Spleen (tissue), 11 donors: ENCODE data around the gene FNDC3A. TPM values are rescaled to one million over a fixed set of nuclear protein-coding genes. Genes with fewer than 3 reads are reported as not detected.
"Not testable (repeated sequence)": the region's sequence is repeated elsewhere in the genome, so short reads cannot be mapped to it uniquely, and the experiment has no call there.

ENCODE experiments used
- DNase-seq: peaks from one replicate; pipeline ENCODE4 v3.0.0-alpha.2; 2020
- H3K27ac ChIP-seq, 8 donors: fragments of 200-600 bp; sonication (generic) in 7 of 8; 1 replicate in 4 of 8; 2 replicates in 4 of 8; pipeline versions ENCODE4 v1.5.0 to v1.8.0; 2016 to 2021; ENCODE audit warnings: inconsistent platforms in 4 of 8, mild to moderate bottlenecking in 4 of 8, moderate library complexity in 1 of 8
- H3K27me3 ChIP-seq, 7 donors: fragments of 200-600 bp; sonication (generic) in 6 of 7; replicated peaks in 1 of 7; 1 replicate in 4 of 7; 2 replicates in 3 of 7; pipeline versions ENCODE4 v1.5.0 to v1.8.0; 2016 to 2021; ENCODE audit warnings: inconsistent platforms in 3 of 7, mild to moderate bottlenecking in 1 of 7
- H3K36me3 ChIP-seq, 6 donors: fragments of 200-600 bp; sonication (generic) in 5 of 6; 1 replicate in 4 of 6; 2 replicates in 2 of 6; pipeline versions ENCODE4 v1.5.0 to v1.8.0; 2016 to 2021; ENCODE audit warnings: inconsistent platforms in 2 of 6
- H3K4me1 ChIP-seq, 6 donors: fragments of 200-600 bp; sonication (generic) in 5 of 6; 1 replicate in 3 of 6; 2 replicates in 3 of 6; pipeline versions ENCODE4 v1.5.0 to v1.8.0; 2016 to 2021; ENCODE audit warnings: inconsistent platforms in 3 of 6
- H3K4me3 ChIP-seq, 8 donors: fragments of 200-600 bp; sonication (generic) in 7 of 8; 1 replicate in 4 of 8; 2 replicates in 4 of 8; pipeline versions ENCODE4 v1.5.0 to v1.8.0; 2016 to 2021; ENCODE audit warnings: inconsistent platforms in 4 of 8, mild to moderate bottlenecking in 4 of 8, moderate library complexity in 2 of 8
- H3K9me3 ChIP-seq, 8 donors: fragments of 200-600 bp; sonication (generic) in 7 of 8; 1 replicate in 4 of 8; 2 replicates in 4 of 8; pipeline versions ENCODE4 v1.5.0 to v1.8.0; 2016 to 2021; ENCODE audit warnings: inconsistent platforms in 4 of 8
- POLR2A ChIP-seq, 3 donors: fragments of 450-650 bp; IDR thresholded peaks; one replicate each; pipeline ENCODE4 v1.5.1; 2017; ENCODE audit warnings: antibody characterized with exemption in 3 of 3, mild to moderate bottlenecking in 1 of 3
- POLR2AphosphoS5 ChIP-seq, 3 donors: sonication (generic); formaldehyde crosslinking; IDR thresholded peaks; one replicate each; pipeline ENCODE4 v1.5.1; 2017; ENCODE audit warnings: antibody characterized with exemption in 3 of 3
- WGBS, 5 donors: extraction: QIAGEN DNeasy Blood & Tissue Kit in 3 of 5; methylation state at CpG; one replicate each; pipeline versions ENCODE4 v1.1.5 to v1.1.7; 2013 to 2018; 5-methylcytosine and 5-hydroxymethylcytosine counted together
- intact Hi-C: fragments of 100-400 bp; cut with DNase I; formaldehyde crosslinking; loops from one replicate; pipeline ENCODE4 v1.15.0; 2023; ENCODE audit warnings: low total_unique reads
- polyA plus RNA-seq, 3 donors: library from polyadenylated mRNA; stranded (reverse); fragments of 200-250 nt; gene quantifications; one replicate each; pipeline ENCODE4 v1.2.1, GENCODE V29; 2013
- total RNA-seq, 7 donors: library from RNA; depleted of rRNA in 3 of 7; stranded (reverse); fragments of >200 nt in 3 of 7; fragmentation: NEBNext Ultra II Directional in 4 of 7; extraction: Animal tissue kit (Norgen Biotek cat#: 25700) in 4 of 7; gene quantifications; one replicate each; pipeline versions ENCODE4 v1.1.0 to v1.2.1, GENCODE V29; 2016 to 2021
- TF ChIP-seq, protein P1 (sequence below), 11 experiments: fragments of 200-600 bp in 7 of 11; fragments of 450-650 bp in 4 of 11; sonication (generic) in 4 of 11; IDR thresholded peaks in 8 of 11; conservative IDR thresholded peaks in 3 of 11; 1 replicate in 7 of 11; 2 replicates in 4 of 11; pipeline versions ENCODE4 v1.4.0 to v1.8.0; 2016 to 2021; ENCODE audit warnings: antibody characterized with exemption in 11 of 11, inconsistent platforms in 4 of 11, mild to moderate bottlenecking in 1 of 11
- donor health status: healthy with polysubstance abuse.
- donor health status: DM: no; HTN: no; CAD: no; lungs with moderate emphysema.
- donor health status: DM: no; HTN: no; CAD: no.
- donor health status: Bipolar disorder and iron deficiency.
- donor health status: healthy.
- donor health status: DM: no; HTN: no; CAD: no.
- donor health status: DM: yes; HTN: yes; CAD: no.

FNDC3A gene
- total and polyA plus RNA-seq, 10 donors: 11.2 to 83.7 (median 53.8) TPM

DNA sequence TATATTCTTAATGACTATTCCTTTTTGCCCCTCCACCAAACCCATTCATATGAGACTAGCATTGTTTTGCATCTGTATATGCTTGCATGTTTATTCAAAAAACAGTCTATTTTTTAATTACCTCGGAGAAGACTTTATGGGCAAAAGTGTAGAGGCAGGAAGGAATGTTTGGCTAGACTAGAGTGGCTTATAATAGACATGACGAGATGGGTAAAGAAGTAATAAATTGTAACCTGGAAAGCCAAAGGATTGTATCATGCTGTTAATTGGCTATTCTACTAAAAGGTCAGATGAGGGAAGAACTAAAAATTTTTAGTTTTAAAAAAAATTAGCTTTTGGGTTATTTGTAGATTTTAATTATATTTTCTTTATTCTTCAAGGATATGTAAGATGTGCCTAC is 91.1 kb downstream of the FNDC3A start:
- peaks cover 0 to 9% (median 0%) of the 10 kb centered on the region in 6 donors for H3K4me1 ChIP-seq
- DNase-seq: no peak
- H3K27ac ChIP-seq: no peak overlapping the region
- peaks cover 0 to 7% (median 0%) of the 10 kb centered on the region in 8 donors for H3K9me3 ChIP-seq
- TF ChIP-seq POLR2A (IDR thresholded peaks at IDR 0.05) (no peak), POLR2AphosphoS5 (IDR thresholded peaks at IDR 0.05) (no peak)
- TF ChIP-seq, protein P1, sequence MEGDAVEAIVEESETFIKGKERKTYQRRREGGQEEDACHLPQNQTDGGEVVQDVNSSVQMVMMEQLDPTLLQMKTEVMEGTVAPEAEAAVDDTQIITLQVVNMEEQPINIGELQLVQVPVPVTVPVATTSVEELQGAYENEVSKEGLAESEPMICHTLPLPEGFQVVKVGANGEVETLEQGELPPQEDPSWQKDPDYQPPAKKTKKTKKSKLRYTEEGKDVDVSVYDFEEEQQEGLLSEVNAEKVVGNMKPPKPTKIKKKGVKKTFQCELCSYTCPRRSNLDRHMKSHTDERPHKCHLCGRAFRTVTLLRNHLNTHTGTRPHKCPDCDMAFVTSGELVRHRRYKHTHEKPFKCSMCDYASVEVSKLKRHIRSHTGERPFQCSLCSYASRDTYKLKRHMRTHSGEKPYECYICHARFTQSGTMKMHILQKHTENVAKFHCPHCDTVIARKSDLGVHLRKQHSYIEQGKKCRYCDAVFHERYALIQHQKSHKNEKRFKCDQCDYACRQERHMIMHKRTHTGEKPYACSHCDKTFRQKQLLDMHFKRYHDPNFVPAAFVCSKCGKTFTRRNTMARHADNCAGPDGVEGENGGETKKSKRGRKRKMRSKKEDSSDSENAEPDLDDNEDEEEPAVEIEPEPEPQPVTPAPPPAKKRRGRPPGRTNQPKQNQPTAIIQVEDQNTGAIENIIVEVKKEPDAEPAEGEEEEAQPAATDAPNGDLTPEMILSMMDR (IDR thresholded peaks at IDR 0.05 in 8 of 11, conservative IDR thresholded peaks at IDR 0.05 in 3 of 11): no peak
- WGBS, 5 donors: 92 to 100% (median 98%) methylated on average over 2 of the region's 2 CpGs
- H3K36me3 ChIP-seq: peaks cover 0 to 13% (median 0%) of the 10 kb centered on the region in 6 donors
- intact Hi-C loops: no loop called here
- no peak overlapping the region for H3K4me3 ChIP-seq
- no peaks in the 10 kb centered on the region for H3K27me3 ChIP-seq

DNA sequence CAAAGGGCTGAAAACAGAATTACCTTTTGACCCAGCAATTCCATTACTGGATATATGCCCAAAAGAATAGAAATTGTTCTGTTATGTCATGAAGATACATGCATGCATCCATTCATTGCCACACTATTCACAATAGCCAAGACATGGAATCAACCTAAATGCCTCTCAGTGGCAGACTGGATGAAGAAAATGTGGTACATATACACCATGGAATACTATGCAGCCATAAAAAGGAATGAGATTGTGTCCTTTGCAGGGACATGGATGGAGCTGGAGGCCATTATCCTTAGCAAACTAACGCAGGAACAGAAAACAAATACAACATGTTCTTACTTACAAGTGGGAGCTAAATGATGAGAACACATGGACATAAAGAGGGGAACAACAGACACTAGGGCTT is 92.8 kb downstream of the FNDC3A start:
- H3K27ac ChIP-seq, intact Hi-C loops, H3K4me3 ChIP-seq, DNase-seq, H3K27me3 ChIP-seq, H3K9me3 ChIP-seq, H3K4me1 ChIP-seq: not testable (repeated sequence)
- 88 to 100% (median 100%) methylated on average over 1 of the region's 1 CpG for WGBS, 5 donors
- peaks cover 0 to 13% (median 0%) of the 10 kb centered on the region in 6 donors for H3K36me3 ChIP-seq

DNA sequence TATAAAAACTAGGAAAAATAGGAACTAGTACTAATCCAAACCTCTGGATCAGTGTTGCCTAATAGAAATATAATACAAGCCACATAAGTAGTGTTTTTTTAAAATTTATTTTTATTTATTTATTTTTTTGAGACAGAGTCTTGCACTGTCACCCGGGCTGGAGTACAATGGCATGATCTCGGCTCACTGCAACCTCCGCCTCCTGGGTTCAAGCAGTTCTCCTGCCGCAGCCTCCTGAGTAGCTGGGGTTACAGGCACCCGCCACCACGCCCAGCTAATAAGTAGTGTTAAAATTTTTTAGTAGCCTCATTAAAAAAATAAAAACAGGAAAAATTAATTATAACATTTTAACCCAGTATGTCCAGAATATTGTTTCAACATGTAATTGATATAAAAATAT is 94.3 kb downstream of the FNDC3A start:
- H3K27ac ChIP-seq, H3K9me3 ChIP-seq, H3K27me3 ChIP-seq, intact Hi-C loops, H3K4me1 ChIP-seq, H3K4me3 ChIP-seq, DNase-seq: not testable (repeated sequence)
- WGBS, 5 donors: 94 to 100% (median 96%) methylated on average over 6 of the region's 6 CpGs
- H3K36me3 ChIP-seq: peaks cover 0 to 13% (median 0%) of the 10 kb centered on the region in 6 donors

DNA sequence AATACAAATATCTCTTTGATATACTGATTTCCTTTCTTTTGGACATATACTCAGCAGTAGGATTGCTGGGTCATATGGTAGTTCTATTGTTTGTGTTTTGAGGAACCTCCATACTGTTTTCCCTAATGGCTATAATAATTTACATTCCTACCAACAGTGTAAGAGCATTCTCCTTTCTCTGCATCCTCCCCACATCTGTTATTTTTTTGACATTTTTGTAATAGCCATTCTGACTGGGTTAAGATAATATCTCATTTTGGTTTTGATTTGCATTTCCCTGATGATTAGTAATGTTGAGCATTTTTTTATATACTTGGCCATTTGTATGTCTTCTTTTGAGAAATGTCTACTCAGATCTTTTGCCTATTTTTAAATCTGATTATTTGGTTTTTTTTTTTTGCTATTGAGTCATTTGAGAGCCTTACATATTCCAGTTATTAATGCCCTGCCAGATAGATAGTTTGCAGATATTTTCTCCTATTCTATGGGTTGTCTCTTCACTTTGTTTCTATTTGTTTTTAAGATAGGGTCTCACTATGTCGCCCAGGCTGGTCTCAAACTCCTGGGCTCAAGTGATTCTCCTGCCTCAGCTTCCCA is 95.7 kb downstream of the FNDC3A start:
- intact Hi-C loops: no loop called here
- no peak overlapping the region for H3K27ac ChIP-seq
- no peaks in the 10 kb centered on the region for H3K27me3 ChIP-seq
- no peaks in the 10 kb centered on the region for H3K4me1 ChIP-seq
- DNase-seq: no peak
- WGBS, 5 donors: 92 to 100% (median 97%) methylated on average over 1 of the region's 1 CpG
- no peak overlapping the region for H3K4me3 ChIP-seq
- H3K9me3 ChIP-seq: peaks cover 0 to 7% (median 0%) of the 10 kb centered on the region in 8 donors
- no peak for TF ChIP-seq POLR2A (IDR thresholded peaks at IDR 0.05)
- TF ChIP-seq POLR2AphosphoS5 (IDR thresholded peaks at IDR 0.05): no peak
- TF ChIP-seq, protein P1 (IDR thresholded peaks at IDR 0.05 in 8 of 11, conservative IDR thresholded peaks at IDR 0.05 in 3 of 11): no peak
- H3K36me3 ChIP-seq: peaks cover 0 to 27% (median 6%) of the 10 kb centered on the region in 6 donors

DNA sequence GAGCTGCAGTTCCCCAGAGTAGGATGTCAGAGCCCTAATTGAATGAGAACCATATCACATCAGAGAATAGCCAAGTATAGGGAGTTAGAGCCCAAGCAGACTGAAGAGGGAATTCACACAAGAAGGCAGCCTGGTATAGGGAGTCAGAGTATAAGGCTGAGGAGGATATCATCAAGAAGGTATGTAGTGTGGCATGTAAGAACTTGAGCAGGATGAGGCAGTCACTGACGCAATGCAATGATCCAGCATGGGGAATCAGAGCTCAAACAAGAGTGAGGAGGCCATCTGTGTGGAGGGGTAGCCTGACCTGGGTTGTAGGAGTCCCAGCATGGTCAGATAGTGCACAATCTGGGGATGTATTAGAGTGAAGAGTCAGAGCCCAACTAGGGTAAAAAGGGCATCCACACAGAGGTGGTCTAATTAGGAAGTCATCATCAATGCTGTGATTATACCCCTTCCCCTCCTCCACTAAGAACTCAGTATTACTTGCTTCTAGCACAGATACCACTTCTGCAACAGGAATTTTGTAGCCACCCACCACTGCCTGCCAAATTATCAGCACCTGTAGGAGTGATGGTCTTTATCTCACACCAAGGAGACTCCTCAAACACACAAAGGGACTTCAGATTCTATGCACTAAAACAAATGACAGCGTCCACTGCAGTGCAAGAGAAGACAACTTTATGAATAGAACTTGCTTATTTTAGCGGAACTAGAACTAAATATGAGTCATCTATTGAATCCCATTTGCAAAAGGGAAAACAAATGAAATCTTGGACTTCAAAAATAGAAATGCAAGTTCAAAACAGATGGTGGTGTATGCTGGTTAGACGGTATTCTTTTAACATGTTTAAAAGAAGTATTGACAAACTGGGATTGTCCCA is 107.2 kb downstream of the FNDC3A start:
- Histone ChIP-seq H3K4me1 (peaks cover 0 to 9% (median 7%) of the 10 kb centered on the region in 6 donors), H3K9me3 (no peaks in the 10 kb centered on the region), H3K4me3 (no peak overlapping the region), H3K27me3 (no peaks in the 10 kb centered on the region), H3K27ac (no peak overlapping the region), H3K36me3 (peaks cover 0 to 35% (median 2%) of the 10 kb centered on the region in 6 donors)
- intact Hi-C loops: no loop called here
- DNase-seq: no peak
- 82 to 92% (median 89%) methylated on average over 4 of the region's 4 CpGs for WGBS, 5 donors
- TF ChIP-seq POLR2A (IDR thresholded peaks at IDR 0.05): no peak
- TF ChIP-seq POLR2AphosphoS5 (IDR thresholded peaks at IDR 0.05): no peak
- TF ChIP-seq, protein P1 (IDR thresholded peaks at IDR 0.05 in 8 of 11, conservative IDR thresholded peaks at IDR 0.05 in 3 of 11): no peak
